Activated naive CD8-positive, alpha-beta T cell treated with anti-CD3 and anti-CD28 coated beads for 36 hours (primary cell): ENCODE measurements around the gene THAP12. TPM values are rescaled to one million over a fixed set of nuclear protein-coding genes. Genes with fewer than 3 reads are reported as not detected.

ENCODE experiments used
- DNase-seq: peaks from one replicate; pipeline ENCODE4 v3.0.0; 2021
- H3K27ac Mint-ChIP-seq: one replicate; pipeline ENCODE4 v1.8.0; 2022; ENCODE audit warnings: mild to moderate bottlenecking, moderate library complexity, mixed read lengths
- H3K27me3 Mint-ChIP-seq: one replicate; pipeline ENCODE4 v1.8.0; 2022; ENCODE audit warnings: mild to moderate bottlenecking, mixed read lengths
- H3K36me3 Mint-ChIP-seq: one replicate; pipeline ENCODE4 v1.8.0; 2021; ENCODE audit warnings: mild to moderate bottlenecking, mixed read lengths
- H3K4me1 Mint-ChIP-seq: one replicate; pipeline ENCODE4 v1.8.0; 2021; ENCODE audit warnings: mixed read lengths
- H3K4me3 Mint-ChIP-seq: one replicate; pipeline ENCODE4 v1.8.0; 2022; ENCODE audit warnings: mild to moderate bottlenecking, moderate library complexity, mixed read lengths
- H3K9me3 Mint-ChIP-seq: one replicate; pipeline ENCODE4 v1.8.0; 2022; ENCODE audit warnings: mixed read lengths
- total RNA-seq, 2 experiments: library from RNA; stranded (reverse); gene quantifications; one replicate each; pipeline ENCODE4 v1.2.3, GENCODE V29; 2021

The THAP12 gene
- total RNA-seq, 2 experiments from 2014 or later: 68.3 to 74.7 TPM

GRCh38 chr11:76310832-76311595, 69.9 kb downstream of the THAP12 start:
- DNase-seq: no peak
- no peaks in the 10 kb centered on the region for H3K27me3 Mint-ChIP-seq
- H3K27ac Mint-ChIP-seq: no peak overlapping the region
- H3K36me3 Mint-ChIP-seq: no peaks in the 10 kb centered on the region
- no peaks in the 10 kb centered on the region for H3K4me1 Mint-ChIP-seq
- no peak overlapping the region for H3K4me3 Mint-ChIP-seq
- no peaks in the 10 kb centered on the region for H3K9me3 Mint-ChIP-seq

- Mint-ChIP-seq H3K4me3 (no peak overlapping the region), H3K27me3 (no peaks in the 10 kb centered on the region), H3K4me1 (no peaks in the 10 kb centered on the region), H3K9me3 (no peaks in the 10 kb centered on the region), H3K27ac (no peak overlapping the region), H3K36me3 (no peaks in the 10 kb centered on the region)
- no peak for DNase-seq
Measured at GRCh38 chr11:76307978-76308747, 72.8 kb downstream of the THAP12 start.

- Mint-ChIP-seq H3K27ac (no peak overlapping the region), H3K27me3 (no peaks in the 10 kb centered on the region)
Measured at GRCh38 chr11:76307396-76307795, 73.5 kb downstream of the THAP12 start.

GRCh38 chr11:76303399-76303798, 77.5 kb downstream of the THAP12 start:
- Mint-ChIP-seq H3K27me3 (no peaks in the 10 kb centered on the region), H3K9me3 (no peaks in the 10 kb centered on the region), H3K4me1 (no peaks in the 10 kb centered on the region), H3K4me3 (no peak overlapping the region), H3K36me3 (no peaks in the 10 kb centered on the region), H3K27ac (no peak overlapping the region)
- no peak for DNase-seq

More at GRCh38 chr11:76307396-76307795, 73.5 kb downstream of the THAP12 start:
- Mint-ChIP-seq H3K36me3 (no peaks in the 10 kb centered on the region), H3K9me3 (no peaks in the 10 kb centered on the region), H3K4me3 (no peak overlapping the region), H3K4me1 (no peaks in the 10 kb centered on the region)
- no peak for DNase-seq

- Mint-ChIP-seq H3K27me3 (no peaks in the 10 kb centered on the region), H3K27ac (no peak overlapping the region), H3K4me3 (no peak overlapping the region), H3K4me1 (no peaks in the 10 kb centered on the region), H3K9me3 (no peaks in the 10 kb centered on the region), H3K36me3 (no peaks in the 10 kb centered on the region)
- no peak for DNase-seq
Measured at GRCh38 chr11:76302996-76303395, 77.9 kb downstream of the THAP12 start.

Other genes starting within 250 kb of the THAP12 start
- not detected for gene WNT11, start 174.6 kb downstream of the THAP12 start, total RNA-seq
- 1 to 10 TPM; 1.8 to 2.0 TPM for gene GVQW3, start 191 bp upstream of the THAP12 start, total RNA-seq
- 10 to 100 TPM; 19.7 TPM for gene EMSY, start 63.9 kb upstream of the THAP12 start, total RNA-seq